H1 (cell line): Measurements from ENCODE around the gene OTUD3. TPM values are rescaled to one million over a fixed set of nuclear protein-coding genes. Genes with fewer than 3 reads are reported as not detected.

ENCODE experiments used
- CTCF ChIA-PET: fragments of 300-600 bp; sonication (Branson Sonifier 250); formaldehyde crosslinking; loops from one replicate; lab custom pipeline; 2021; ENCODE audit not compliant: partially characterized antibody; lab: Charles Lee
- POLR2A ChIA-PET: fragments of 300-600 bp; sonication (Branson Sonifier 250); formaldehyde crosslinking; loops from one replicate; lab custom pipeline; 2021; ENCODE audit warnings: inconsistent platforms; ENCODE audit not compliant: partially characterized antibody; lab: Charles Lee
- DNase-seq, 2 experiments: peaks; one replicate each; pipeline versions ENCODE4 v3.0.0 to v3.0.0-alpha.2; 2010 to 2022; ENCODE audit warnings: low spot score in 2 of 2, low read depth in 1 of 2, mixed read lengths in 1 of 2
- FAIRE-seq: peaks from 2 replicates; lab custom pipeline; 2011; peaks lifted over from hg19 to GRCh38; lab: Jason Lieb, UNC
- H2AFZ ChIP-seq: 2 replicates; pipeline ENCODE4 v1.8.1; 2012; ENCODE audit warnings: low read length, inconsistent platforms
- H2AK5ac ChIP-seq: 2 replicates; pipeline ENCODE4 v1.6.1; 2013; ENCODE audit warnings: low read depth, low read length
- H2BK120ac ChIP-seq: replicated peaks from 2 replicates; pipeline ENCODE3; 2013; ENCODE audit warnings: low read depth, low read length, inconsistent platforms
- H2BK12ac ChIP-seq: 2 replicates; pipeline ENCODE4 v1.6.1; 2013; ENCODE audit warnings: low read depth, low read length
- H2BK15ac ChIP-seq: 2 replicates; pipeline ENCODE4 v1.6.1; 2013; ENCODE audit warnings: low read length
- H2BK20ac ChIP-seq: 2 replicates; pipeline ENCODE4 v1.6.1; 2013; ENCODE audit warnings: low read length
- H2BK5ac ChIP-seq: 2 replicates; pipeline ENCODE4 v1.6.1; 2013; ENCODE audit warnings: low read depth, low read length
- H3K14ac ChIP-seq: 2 replicates; pipeline ENCODE4 v1.6.1; 2013; ENCODE audit warnings: inconsistent platforms; ENCODE audit not compliant: insufficient read length
- H3K18ac ChIP-seq: 2 replicates; pipeline ENCODE4 v1.6.1; 2013; ENCODE audit warnings: low read length; ENCODE audit errors: extremely low read depth
- H3K23ac ChIP-seq: 2 replicates; pipeline ENCODE4 v1.6.1; 2013; ENCODE audit warnings: inconsistent platforms; ENCODE audit not compliant: insufficient read length
- H3K23me2 ChIP-seq: 2 replicates; pipeline ENCODE4 v1.6.1; 2013; ENCODE audit warnings: low read depth, low read length
- H3K27ac ChIP-seq: 2 replicates; pipeline ENCODE4 v1.6.1; 2011; ENCODE audit warnings: low read depth, low read length, inconsistent platforms
- H3K27me3 ChIP-seq, 4 experiments: replicated peaks in 1 of 4; 1 replicate in 1 of 4; 2 replicates in 3 of 4; pipeline versions ENCODE4 v1.6.1 to v1.8.1; 2011 to 2013; ENCODE audit warnings: low read length in 3 of 4, mild to moderate bottlenecking in 3 of 4, inconsistent platforms in 2 of 4, mixed read lengths in 2 of 4, moderate library complexity in 1 of 4; ENCODE audit not compliant: control insufficient read depth in 3 of 4, insufficient read depth in 3 of 4; ENCODE audit errors: extremely low read depth in 1 of 4
- H3K36me3 ChIP-seq, 4 experiments: 2 replicates each; pipeline versions ENCODE4 v1.6.1 to v1.8.1; 2011 to 2013; ENCODE audit warnings: mild to moderate bottlenecking in 4 of 4, low read length in 3 of 4, moderate library complexity in 2 of 4, control low read depth in 1 of 4, inconsistent platforms in 1 of 4; ENCODE audit not compliant: insufficient read depth in 4 of 4, control insufficient read depth in 2 of 4
- H3K4ac ChIP-seq: replicated peaks from 2 replicates; pipeline ENCODE3; 2013; ENCODE audit warnings: low read length, low read depth, mixed read lengths, inconsistent platforms; ENCODE audit not compliant: insufficient read length
- H3K4me1 ChIP-seq, 4 experiments: replicated peaks in 1 of 4; 1 replicate in 1 of 4; 2 replicates in 3 of 4; pipeline versions ENCODE4 v1.6.1 to v1.8.1; 2011 to 2013; ENCODE audit warnings: low read length in 3 of 4, inconsistent platforms in 2 of 4, mixed read lengths in 1 of 4; ENCODE audit not compliant: insufficient read depth in 4 of 4, control insufficient read depth in 3 of 4
- H3K4me2 ChIP-seq, 2 experiments: 2 replicates each; pipeline versions ENCODE4 v1.6.1 to v1.8.1; 2011 to 2013; ENCODE audit warnings: low read depth in 2 of 2, low read length in 2 of 2, control low read depth in 1 of 2, inconsistent platforms in 1 of 2, mild to moderate bottlenecking in 1 of 2; ENCODE audit not compliant: insufficient read depth in 1 of 2
- H3K4me3 ChIP-seq, 4 experiments: fragments of 200-600, 300-600 bp in 1 of 4; sonication (generic), shearing (Covaris generic), sonication (Bioruptor Twin) in 1 of 4; 2 replicates each; pipeline versions ENCODE4 v1.5.1 to v1.8.1; 2011 to 2016; ENCODE audit warnings: low read length in 4 of 4, low read depth in 3 of 4, control low read depth in 2 of 4, inconsistent platforms in 2 of 4, mild to moderate bottlenecking in 2 of 4, mixed read lengths in 1 of 4, moderate library complexity in 1 of 4; ENCODE audit not compliant: insufficient read depth in 2 of 4; ENCODE audit errors: extremely low read depth in 1 of 4
- H3K56ac ChIP-seq: replicated peaks from 2 replicates; pipeline ENCODE3; 2013; ENCODE audit warnings: low read depth, mild to moderate bottlenecking, mixed read lengths, low read length, inconsistent platforms; ENCODE audit not compliant: insufficient read length
- H3K79me1 ChIP-seq: 2 replicates; pipeline ENCODE4 v1.6.1; 2013; ENCODE audit warnings: low read depth, low read length, control low read depth
- H3K79me2 ChIP-seq, 2 experiments: 2 replicates each; pipeline versions ENCODE4 v1.6.1 to v1.8.1; 2012 to 2013; ENCODE audit warnings: low read length in 2 of 2, mild to moderate bottlenecking in 2 of 2, inconsistent platforms in 1 of 2; ENCODE audit not compliant: insufficient read depth in 2 of 2, control insufficient read depth in 1 of 2
- H3K9ac ChIP-seq, 4 experiments: replicated peaks in 1 of 4; 1 replicate in 1 of 4; 2 replicates in 3 of 4; pipeline versions ENCODE4 v1.6.1 to v1.8.1; 2011 to 2013; ENCODE audit warnings: low read depth in 3 of 4, low read length in 3 of 4, control low read depth in 2 of 4, mild to moderate bottlenecking in 2 of 4, moderate library complexity in 2 of 4, inconsistent platforms in 1 of 4; ENCODE audit errors: extremely low read depth in 1 of 4
- H3K9me3 ChIP-seq, 2 experiments: 2 replicates each; pipeline versions ENCODE4 v1.6.1 to v1.8.1; 2012 to 2013; ENCODE audit warnings: mild to moderate bottlenecking in 2 of 2, moderate library complexity in 2 of 2, control low read depth in 1 of 2, inconsistent platforms in 1 of 2, low read depth in 1 of 2, low read length in 1 of 2, mixed read lengths in 1 of 2; ENCODE audit not compliant: insufficient read depth in 2 of 2
- H4K20me1 ChIP-seq, 2 experiments: replicated peaks in 1 of 2; 2 replicates each; pipeline versions ENCODE3 to v1.8.1; 2011 to 2013; ENCODE audit warnings: inconsistent platforms in 2 of 2, low read length in 2 of 2, mild to moderate bottlenecking in 1 of 2; ENCODE audit not compliant: insufficient read depth in 2 of 2, control insufficient read depth in 1 of 2
- H4K5ac ChIP-seq: 2 replicates; pipeline ENCODE4 v1.6.1; 2013; ENCODE audit warnings: low read length, low read depth, mixed read lengths, inconsistent platforms; ENCODE audit not compliant: insufficient read length
- H4K8ac ChIP-seq: 2 replicates; pipeline ENCODE4 v1.8.0; 2013; ENCODE audit warnings: mild to moderate bottlenecking, moderate library complexity, low read length, inconsistent platforms; ENCODE audit not compliant: insufficient read depth; ENCODE audit errors: extremely low read depth
- H4K91ac ChIP-seq: replicated peaks from 2 replicates; pipeline ENCODE3; 2013; ENCODE audit warnings: low read length, mixed read lengths, inconsistent platforms; ENCODE audit not compliant: insufficient read length
- SP2 ChIP-seq: IDR thresholded peaks from 2 replicates; pipeline ENCODE4 v1.6.1; 2012; ENCODE audit warnings: mild to moderate bottlenecking, low read length, inconsistent platforms
- WGBS, 2 experiments: shearing (Covaris generic) in 1 of 2; methylation state at CpG; one replicate each; pipeline versions ENCODE4 v1.1.6 to v1.1.7; 2013 to 2015; ENCODE audit warnings: low lambda C conversion rate in 2 of 2, mixed read lengths in 2 of 2, inconsistent platforms in 1 of 2, low coverage in 1 of 2, missing lambda C conversion rate in 1 of 2; ENCODE audit not compliant: insufficient replicate concordance in 2 of 2, insufficient coverage in 1 of 2, insufficient read length in 1 of 2; ENCODE audit errors: extremely low coverage in 1 of 2, missing lambda C conversion rate in 1 of 2; 5-methylcytosine and 5-hydroxymethylcytosine counted together
- polyA plus RNA-seq, 7 experiments: library from polyadenylated mRNA; depleted of rRNA in 3 of 7; stranded (reverse) in 5 of 7; unstranded in 2 of 7; fragments of >200 nt in 5 of 7; fragments of 200-250 nt in 2 of 7; gene quantifications; 1 replicate in 5 of 7; 2 replicates in 1 of 7; 4 replicates in 1 of 7; pipeline versions ENCODE4 v1.2.1 to v1.2.3, GENCODE V29; 2011 to 2013; ENCODE audit warnings: missing spikeins in 2 of 7, mixed read lengths in 2 of 7
- total RNA-seq: library from RNA; stranded (reverse); fragmentation: NEBNext Ultra II Directional; extraction: Animal tissue kit (Norgen Biotek cat#: 25700); gene quantifications from 2 replicates; pipeline ENCODE4 v1.2.1, GENCODE V29; 2021
- TF ChIP-seq, protein P1 (sequence below): IDR thresholded peaks from 2 replicates; pipeline ENCODE4 v1.6.1; 2011; ENCODE audit warnings: low read length, improper control_type of control experiment

The OTUD3 gene
- total and polyA plus RNA-seq, 2 of the 8 experiments (the other 6 are each of a cell fraction or from before 2014, with no cell fraction given), result 6.3 to 11.9 TPM

DNA sequence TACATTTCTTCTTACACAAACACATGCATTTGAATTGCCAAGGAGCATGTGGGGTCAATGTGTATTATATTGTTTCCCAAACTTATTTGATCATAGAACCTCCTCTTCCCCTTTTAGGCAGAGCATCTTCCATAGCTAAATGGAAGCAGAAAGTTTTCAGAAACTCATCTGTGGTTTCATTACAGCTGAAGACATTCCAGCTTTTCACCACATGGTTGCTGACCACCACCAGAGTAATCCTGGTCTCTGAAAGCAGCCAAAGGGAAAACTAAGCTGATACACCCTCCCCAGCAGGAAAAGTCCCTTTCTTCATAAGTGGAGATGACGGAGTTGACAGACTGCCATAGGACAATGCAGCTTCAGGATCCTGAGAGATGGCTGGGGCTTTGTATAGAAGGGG is 30.2 kb upstream of the OTUD3 start:
- Histone ChIP-seq H2AK5ac (no peak overlapping the region), H3K27ac (no peak overlapping the region), H4K20me1 (no peaks in the 10 kb centered on the region), H2BK12ac (no peak overlapping the region), H2BK20ac (no peak overlapping the region), H3K27me3 (peaks cover 0 to 2% (median 0%) of the 10 kb centered on the region in 4 experiments; a peak in 2 of 7 replicates), H3K9ac (no peak overlapping the region), H2BK15ac (no peak overlapping the region), H3K79me2 (no peaks in the 10 kb centered on the region), H3K18ac (no peak overlapping the region), H4K5ac (no peak overlapping the region), H3K14ac (no peak overlapping the region), H3K4ac (no peak overlapping the region), H2BK5ac (no peak overlapping the region), H4K8ac (no peak overlapping the region), H3K36me3 (no peaks in the 10 kb centered on the region), H2AFZ (no peak overlapping the region), H3K4me2 (no peak overlapping the region), H3K56ac (no peak overlapping the region), H3K9me3 (no peaks in the 10 kb centered on the region), H3K4me3 (no peak overlapping the region), H2BK120ac (no peak overlapping the region), H3K23me2 (no peaks in the 10 kb centered on the region), H3K79me1 (no peaks in the 10 kb centered on the region), H4K91ac (no peak overlapping the region), H3K4me1 (no peaks in the 10 kb centered on the region), H3K23ac (no peak overlapping the region)
- no peak for DNase-seq
- FAIRE-seq, result no peak
- 74% methylated on average over 1 of the region's 1 CpG; no CpG with 5 or more reads in 1 of the 2 experiments for WGBS, 2 experiments
- POLR2A ChIA-PET, result no interaction called here
- TF ChIP-seq SP2, result no peak
- TF ChIP-seq, protein P1, sequence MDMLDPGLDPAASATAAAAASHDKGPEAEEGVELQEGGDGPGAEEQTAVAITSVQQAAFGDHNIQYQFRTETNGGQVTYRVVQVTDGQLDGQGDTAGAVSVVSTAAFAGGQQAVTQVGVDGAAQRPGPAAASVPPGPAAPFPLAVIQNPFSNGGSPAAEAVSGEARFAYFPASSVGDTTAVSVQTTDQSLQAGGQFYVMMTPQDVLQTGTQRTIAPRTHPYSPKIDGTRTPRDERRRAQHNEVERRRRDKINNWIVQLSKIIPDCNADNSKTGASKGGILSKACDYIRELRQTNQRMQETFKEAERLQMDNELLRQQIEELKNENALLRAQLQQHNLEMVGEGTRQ, result no peak
- CTCF ChIA-PET, result no interaction called here
